OCI-LY3 (cell line): ENCODE data around the gene PIP4K2B.

Source experiments
- EZH2phosphoT487 ChIP-seq: fragments of 200-600 bp; shearing (Covaris generic); IDR thresholded peaks from 2 replicates; pipeline ENCODE4 v1.6.1; 2018; ENCODE audit warnings: antibody characterized with exemption, mixed run types, low read depth
- TF ChIP-seq, protein P1 (sequence below): fragments of 200-600, 300-600 bp; sonication (generic); IDR thresholded peaks from 2 replicates; pipeline ENCODE4 v1.5.1; 2014; ENCODE audit warnings: antibody characterized with exemption, low read length, low read depth

DNA sequence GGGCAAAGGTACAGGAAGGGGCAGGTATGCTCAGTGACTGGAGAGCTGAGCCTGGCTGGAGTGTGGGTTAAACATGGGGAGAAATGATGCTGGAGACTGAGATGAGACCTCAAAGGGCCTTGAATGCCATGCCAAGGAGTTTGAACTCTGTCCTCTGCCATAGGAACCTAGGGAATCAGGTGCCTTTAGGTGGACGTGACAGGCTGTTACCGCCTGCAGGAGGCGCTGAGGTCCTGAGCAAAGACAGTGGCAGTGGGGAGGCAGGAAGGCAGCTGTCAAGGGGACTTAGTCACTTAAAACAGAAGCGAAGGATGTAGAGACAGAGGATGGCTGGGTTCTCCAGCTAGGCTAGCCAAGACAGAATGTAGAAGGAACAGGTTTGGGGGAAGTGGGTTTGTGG, 37.7 kb downstream of the PIP4K2B start:
- TF ChIP-seq, protein P1, sequence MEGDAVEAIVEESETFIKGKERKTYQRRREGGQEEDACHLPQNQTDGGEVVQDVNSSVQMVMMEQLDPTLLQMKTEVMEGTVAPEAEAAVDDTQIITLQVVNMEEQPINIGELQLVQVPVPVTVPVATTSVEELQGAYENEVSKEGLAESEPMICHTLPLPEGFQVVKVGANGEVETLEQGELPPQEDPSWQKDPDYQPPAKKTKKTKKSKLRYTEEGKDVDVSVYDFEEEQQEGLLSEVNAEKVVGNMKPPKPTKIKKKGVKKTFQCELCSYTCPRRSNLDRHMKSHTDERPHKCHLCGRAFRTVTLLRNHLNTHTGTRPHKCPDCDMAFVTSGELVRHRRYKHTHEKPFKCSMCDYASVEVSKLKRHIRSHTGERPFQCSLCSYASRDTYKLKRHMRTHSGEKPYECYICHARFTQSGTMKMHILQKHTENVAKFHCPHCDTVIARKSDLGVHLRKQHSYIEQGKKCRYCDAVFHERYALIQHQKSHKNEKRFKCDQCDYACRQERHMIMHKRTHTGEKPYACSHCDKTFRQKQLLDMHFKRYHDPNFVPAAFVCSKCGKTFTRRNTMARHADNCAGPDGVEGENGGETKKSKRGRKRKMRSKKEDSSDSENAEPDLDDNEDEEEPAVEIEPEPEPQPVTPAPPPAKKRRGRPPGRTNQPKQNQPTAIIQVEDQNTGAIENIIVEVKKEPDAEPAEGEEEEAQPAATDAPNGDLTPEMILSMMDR = peak; percentile 46
- no peak for TF ChIP-seq EZH2phosphoT487
